Measurements from ENCODE around the gene SPG21.

DNA sequence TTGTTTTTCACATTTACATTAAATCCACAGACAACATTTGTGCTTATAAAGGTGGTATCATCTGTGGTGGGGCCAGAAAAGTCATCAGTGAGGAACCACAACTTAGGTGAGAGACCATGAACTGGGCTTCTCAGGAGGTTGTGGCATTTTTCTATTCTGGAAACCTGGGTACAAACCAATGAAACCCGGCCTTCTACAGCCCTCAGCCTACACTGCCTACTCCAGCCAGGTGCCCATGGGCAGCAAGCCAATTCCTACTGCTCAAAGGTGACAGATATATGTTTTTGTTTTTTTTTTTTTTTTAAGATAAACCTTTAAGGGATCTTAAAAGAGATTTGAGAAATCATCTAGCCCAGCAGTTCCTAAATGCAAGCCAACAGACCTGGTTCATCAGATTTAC, 20.3 kb downstream of the SPG21 start:
- TF ChIP-seq, protein P1, sequence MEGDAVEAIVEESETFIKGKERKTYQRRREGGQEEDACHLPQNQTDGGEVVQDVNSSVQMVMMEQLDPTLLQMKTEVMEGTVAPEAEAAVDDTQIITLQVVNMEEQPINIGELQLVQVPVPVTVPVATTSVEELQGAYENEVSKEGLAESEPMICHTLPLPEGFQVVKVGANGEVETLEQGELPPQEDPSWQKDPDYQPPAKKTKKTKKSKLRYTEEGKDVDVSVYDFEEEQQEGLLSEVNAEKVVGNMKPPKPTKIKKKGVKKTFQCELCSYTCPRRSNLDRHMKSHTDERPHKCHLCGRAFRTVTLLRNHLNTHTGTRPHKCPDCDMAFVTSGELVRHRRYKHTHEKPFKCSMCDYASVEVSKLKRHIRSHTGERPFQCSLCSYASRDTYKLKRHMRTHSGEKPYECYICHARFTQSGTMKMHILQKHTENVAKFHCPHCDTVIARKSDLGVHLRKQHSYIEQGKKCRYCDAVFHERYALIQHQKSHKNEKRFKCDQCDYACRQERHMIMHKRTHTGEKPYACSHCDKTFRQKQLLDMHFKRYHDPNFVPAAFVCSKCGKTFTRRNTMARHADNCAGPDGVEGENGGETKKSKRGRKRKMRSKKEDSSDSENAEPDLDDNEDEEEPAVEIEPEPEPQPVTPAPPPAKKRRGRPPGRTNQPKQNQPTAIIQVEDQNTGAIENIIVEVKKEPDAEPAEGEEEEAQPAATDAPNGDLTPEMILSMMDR (IDR thresholded peaks at IDR 0.05), result no peak
- TF ChIP-seq POLR2A (IDR thresholded peaks at IDR 0.05) (no peak), POLR2AphosphoS5 (IDR thresholded peaks at IDR 0.05) (no peak)

Data from suprapubic skin (tissue), 4 donors.